Renal cortical epithelial cell (primary cell): Measurements from ENCODE around the gene IPCEF1. TPM values are rescaled to one million over a fixed set of nuclear protein-coding genes. Genes with fewer than 3 reads are reported as not detected.
A peak's percentile ranks its signal among the peaks of the same experiment; 100 is the strongest.

Experiments used
- DNase-seq: peaks from one replicate; pipeline ENCODE4 v3.0.0-alpha.2; 2011; ENCODE audit warnings: low read depth
- total RNA-seq: library from RNA; depleted of rRNA; stranded (reverse); fragments of >200 nt; gene quantifications from 2 replicates; pipeline ENCODE4 v1.2.3, GENCODE V29; 2014

Gene IPCEF1
- total RNA-seq, 1 donor from 2014 or later, result 0.40 TPM

DNA sequence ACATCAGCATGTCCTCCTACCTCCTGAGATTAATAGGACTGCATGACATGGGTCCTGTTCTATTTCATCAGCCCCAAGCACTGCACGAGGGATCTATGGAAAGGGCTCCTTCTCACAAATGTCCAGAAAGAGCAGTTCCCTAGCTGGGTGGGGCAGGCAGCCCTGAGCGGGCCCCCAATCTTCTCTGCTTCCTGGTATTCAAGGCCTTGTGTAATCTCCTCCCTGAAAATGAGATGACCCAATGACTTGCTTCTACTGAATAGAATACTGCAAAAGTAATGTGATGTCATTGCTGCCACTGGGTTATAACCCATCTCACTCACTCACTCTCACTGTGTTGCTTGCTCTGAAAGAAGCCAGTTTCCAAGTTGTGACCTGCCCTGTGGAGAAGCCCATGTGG, 191.1 kb downstream of the IPCEF1 start:
- DNase-seq, result peak; percentile 30

DNA sequence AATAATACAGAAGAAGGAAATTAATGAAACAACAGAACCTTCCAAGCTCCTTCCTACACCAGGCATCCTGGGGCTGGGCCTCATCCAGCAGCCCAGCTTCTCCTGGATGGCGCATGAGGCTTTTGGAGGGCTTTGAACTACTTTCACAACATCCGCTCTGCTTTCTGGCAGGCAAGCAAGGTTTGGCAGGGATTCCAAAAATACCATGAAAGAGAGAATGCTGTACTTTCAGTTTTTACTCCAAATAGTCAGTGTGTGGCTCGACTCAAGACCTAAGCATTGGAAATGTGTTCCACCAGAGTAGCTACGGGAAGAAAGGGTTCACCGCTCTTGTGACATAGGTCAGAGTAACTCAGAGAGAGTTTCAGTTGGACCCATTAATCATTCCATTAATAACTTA, 192.2 kb downstream of the IPCEF1 start:
- DNase-seq, result peak; percentile 94

DNA sequence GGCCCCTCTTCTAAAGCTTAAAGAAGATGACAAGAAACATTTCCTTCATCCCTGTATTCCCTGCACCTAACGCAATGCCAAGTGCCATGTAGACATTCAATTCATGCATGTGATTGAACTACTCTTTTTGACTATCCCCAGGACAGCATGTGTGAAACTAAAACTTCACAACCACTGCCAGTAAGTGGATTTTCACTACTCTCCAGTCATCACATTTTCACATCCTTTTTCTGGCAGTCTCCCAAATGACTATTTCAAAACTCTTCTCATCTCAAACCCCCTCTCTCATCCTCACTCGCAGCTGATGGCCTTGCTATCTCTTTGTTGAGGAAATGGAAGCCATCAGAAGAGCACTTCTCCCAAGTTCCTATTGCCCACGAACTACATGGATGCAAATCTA, 194.9 kb downstream of the IPCEF1 start:
- no peak for DNase-seq

DNA sequence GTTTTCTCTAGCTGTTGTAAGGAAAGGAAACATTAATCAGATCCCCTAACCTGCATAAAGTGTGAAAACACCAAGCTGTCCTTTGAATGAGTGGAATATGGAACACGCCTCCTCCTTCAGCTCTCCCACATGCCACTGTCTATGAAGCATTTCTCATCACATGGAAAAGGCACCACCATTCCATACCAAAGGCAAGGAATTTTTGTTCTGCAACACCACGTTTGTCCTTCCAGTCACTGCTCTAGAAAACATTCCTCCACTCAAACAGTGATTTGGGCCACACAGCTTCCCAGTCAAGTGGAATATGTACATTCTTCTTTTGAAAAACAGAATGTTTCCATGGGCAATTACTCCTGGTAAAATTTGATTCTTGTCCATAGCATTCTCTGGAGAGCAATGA, 197.5 kb downstream of the IPCEF1 start:
- DNase-seq, result no peak

GRCh38 chr6:154157706-154158105, 198.9 kb downstream of the IPCEF1 start:
- no peak for DNase-seq

DNA sequence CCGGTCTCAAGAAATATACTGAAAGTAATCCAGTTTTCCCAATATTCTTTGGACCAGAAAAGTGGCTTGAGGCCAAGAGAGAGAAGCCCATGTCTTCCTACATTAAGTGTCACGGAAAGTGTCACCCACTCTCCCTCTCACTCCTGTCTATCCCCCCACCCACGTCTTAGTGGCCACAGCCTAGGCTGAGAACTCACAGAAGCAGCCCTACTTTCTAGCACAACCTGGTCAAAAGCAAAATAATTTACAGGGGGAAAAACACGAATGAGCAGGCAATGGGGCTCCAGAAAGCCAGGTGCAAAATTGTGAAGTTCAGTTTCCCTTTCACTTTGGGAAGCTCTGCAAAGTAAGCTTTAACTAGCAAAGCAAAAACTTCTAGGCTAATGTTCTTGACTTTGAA, 199.5 kb downstream of the IPCEF1 start:
- DNase-seq, result no peak

- peak; percentile 60 for DNase-seq
Observed at GRCh38 chr6:154156135-154156896, 200.3 kb downstream of the IPCEF1 start.

DNA sequence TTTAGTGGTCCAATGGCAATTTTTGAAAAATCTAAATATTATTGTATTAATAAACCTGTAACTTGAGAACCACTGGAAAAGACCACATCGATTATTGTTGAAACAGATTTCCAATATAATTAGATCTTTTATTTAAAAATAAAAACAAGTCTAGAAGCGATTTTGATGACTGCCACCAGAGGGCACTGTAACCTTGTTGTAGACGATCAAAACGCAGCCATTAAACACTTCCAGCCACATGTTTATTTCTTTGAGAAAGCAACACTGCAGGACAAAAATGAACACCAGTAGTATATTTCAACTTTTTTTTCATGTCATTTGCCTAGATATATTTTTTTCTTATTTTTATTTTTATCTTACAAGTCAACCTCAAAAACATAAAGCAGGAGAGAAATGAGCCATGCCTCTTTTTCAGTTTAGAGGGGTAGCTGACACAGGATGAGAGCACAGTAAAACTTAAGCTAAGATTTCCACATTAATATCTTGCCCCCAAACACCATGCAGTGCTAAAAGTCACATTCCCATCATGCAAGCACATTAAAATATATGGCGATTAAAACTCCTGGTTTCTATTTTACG, 202.1 kb downstream of the IPCEF1 start:
- DNase-seq, result peak; percentile 77

DNA sequence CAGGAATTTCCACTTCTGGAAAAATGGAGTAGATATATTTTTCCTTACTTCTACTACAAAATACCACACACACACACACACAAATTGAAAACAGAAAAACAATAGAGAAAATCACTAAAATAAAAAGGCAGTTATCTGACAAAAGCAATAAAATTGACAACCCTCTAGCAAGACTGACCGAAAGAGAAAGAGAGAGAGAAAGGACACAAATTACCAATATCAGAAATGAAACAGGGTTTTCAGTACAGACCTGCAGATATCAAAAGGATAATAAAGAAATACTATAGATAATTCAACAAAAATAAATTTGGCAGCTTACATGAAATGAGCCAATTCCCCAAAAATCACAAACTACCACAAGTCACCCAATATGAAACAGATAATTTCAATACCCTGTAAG, 212.8 kb downstream of the IPCEF1 start:
- no peak for DNase-seq

GRCh38 chr6:154140743-154141142, 215.9 kb downstream of the IPCEF1 start:
- peak; percentile 36 for DNase-seq

DNA sequence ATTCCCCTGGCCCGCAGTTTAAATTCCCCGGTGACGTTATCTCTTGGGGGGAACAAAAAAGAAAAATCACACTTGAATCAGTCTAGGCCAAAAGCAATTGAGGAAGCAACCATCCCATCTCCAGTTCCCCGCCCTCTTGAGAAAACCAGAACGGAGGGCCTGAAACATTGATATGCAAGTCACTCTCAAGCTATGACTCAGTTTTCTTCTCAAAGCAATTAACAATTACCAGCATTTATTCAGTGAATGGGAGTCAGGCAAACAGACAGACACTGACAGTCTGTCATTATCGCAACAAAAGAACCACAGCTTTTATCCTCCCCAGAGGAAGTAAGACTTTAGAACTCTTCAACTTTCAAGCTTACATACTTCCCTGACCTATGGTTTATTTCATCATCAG, 216.7 kb downstream of the IPCEF1 start:
- DNase-seq, result peak; percentile 71

- peak; percentile 91 for DNase-seq
Observed at GRCh38 chr6:154138793-154139192, 217.8 kb downstream of the IPCEF1 start.

DNA sequence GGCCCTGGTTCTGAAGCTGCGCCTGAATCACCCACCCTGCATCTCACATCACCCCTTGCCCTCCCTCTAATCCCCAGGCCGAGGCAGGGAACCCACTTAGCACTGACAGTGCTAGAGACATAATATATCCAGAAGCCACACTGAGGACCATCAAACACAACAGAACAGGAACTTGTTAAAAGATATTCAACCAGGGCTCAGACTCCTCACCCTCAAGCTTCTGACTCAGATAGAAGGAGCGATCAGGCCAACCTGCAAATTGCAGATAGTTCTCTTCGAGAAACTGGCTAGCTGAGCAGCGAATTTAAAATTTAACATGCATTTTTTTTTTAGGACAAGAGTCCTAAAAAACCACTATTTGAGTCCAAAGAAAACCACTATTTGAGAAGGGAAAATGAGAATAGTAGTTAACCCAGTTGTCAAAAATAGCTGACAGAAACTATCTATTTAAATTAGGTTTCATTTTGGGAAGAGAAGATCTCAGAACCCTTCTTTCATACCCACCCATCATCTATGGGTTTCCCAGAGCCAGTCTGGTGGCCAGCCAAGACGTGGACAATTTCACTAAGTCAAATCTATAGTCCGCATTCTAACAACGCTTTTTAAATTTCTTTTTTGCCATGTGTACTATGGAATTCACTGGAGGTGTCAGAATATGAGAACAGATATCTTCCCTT, 222.0 kb downstream of the IPCEF1 start:
- no peak for DNase-seq

- DNase-seq, result peak; percentile 64
Observed at GRCh38 chr6:154127657-154128056, 228.9 kb downstream of the IPCEF1 start.

GRCh38 chr6:154125421-154125820, 231.2 kb downstream of the IPCEF1 start:
- DNase-seq, result no peak

GRCh38 chr6:154123155-154123956, 233.2 kb downstream of the IPCEF1 start:
- DNase-seq, result no peak

DNA sequence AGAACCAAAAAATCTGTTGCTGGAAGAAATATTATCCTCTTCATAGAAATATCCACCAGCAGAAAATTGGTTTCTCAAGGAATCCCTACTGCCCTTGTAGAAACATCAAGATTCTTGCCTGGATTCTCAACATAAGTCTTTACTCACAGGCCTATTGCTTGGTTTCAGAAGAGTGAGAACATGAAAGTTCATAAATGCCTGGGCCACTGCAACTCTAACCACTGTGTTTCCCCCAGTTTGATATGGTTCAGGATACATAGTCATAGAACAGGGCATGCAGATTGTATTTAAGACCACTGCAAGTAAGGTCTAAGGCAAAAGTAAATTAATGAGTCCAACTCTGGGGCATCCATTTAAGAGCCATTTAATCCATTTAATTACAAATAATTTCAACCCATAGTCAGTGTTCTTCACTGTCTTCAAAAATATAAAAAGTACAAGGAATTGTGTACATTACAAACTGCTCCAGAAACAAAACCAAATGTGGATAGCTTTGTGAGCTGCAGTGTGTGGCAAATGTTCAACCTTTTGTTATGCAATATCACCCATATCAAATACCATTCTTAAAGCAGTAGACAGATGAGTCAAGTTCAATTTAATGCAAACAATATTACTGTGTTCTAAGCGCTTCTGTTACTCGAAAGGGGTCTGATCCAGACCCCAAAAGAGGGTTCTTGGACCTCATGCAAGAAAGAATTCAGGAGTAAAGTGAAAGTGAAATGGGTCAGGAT, 234.2 kb downstream of the IPCEF1 start:
- DNase-seq, result no peak

- no peak for DNase-seq
Observed at GRCh38 chr6:154117485-154117884, 239.1 kb downstream of the IPCEF1 start.

- no peak for DNase-seq
Observed at GRCh38 chr6:154113392-154113791, 243.2 kb downstream of the IPCEF1 start.

DNA sequence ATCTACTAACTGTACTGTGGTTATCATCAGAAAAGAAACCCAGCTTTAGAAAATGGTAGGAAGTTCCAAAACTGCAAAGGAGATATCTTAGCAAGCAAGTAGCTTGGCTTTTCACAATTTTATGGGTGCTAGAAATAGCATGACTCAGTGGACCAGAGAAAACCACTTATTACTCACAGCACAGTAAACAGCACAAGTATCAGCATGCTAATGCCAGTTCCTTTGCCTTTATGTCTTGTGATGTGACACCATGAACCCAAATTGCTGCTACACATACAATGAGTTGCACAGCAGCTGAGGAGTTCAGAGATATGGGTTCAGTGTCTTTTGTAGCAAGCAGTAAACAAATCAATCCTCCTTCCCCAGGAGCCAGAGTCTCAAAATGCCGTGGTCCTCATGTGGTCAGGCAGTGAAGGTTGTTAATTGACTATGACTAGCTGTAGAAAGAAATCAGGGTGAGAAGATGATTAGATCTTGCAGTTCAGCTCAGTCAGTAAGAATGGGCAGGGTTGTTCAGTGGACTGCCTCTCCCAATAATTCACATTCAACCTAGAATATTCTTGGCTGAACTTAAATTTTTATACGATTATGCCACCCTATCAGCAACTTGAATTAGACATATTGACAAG, 244.3 kb downstream of the IPCEF1 start:
- peak; percentile 96 for DNase-seq

DNA sequence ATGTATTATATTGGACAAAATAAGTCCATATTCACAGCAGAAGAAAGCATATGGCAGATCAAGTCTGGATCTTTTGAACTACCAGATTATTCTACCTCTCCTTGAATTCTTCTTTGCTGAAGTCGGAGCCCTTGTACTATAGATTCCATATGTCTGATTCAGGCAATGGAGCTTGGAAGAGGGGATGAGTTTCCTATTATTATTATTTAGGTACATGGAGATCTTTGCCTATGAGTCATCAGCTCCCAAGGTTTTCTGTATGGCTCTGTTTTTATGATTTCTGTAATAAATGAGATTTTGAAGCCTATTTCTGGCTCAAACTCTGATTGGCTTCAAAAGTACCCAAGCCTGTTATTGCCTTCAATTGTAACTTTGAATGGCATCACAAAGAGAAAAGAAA, 245.6 kb downstream of the IPCEF1 start:
- DNase-seq, result no peak
